Measurements from ENCODE around the gene DHRS7.

Gene DHRS7

DNA sequence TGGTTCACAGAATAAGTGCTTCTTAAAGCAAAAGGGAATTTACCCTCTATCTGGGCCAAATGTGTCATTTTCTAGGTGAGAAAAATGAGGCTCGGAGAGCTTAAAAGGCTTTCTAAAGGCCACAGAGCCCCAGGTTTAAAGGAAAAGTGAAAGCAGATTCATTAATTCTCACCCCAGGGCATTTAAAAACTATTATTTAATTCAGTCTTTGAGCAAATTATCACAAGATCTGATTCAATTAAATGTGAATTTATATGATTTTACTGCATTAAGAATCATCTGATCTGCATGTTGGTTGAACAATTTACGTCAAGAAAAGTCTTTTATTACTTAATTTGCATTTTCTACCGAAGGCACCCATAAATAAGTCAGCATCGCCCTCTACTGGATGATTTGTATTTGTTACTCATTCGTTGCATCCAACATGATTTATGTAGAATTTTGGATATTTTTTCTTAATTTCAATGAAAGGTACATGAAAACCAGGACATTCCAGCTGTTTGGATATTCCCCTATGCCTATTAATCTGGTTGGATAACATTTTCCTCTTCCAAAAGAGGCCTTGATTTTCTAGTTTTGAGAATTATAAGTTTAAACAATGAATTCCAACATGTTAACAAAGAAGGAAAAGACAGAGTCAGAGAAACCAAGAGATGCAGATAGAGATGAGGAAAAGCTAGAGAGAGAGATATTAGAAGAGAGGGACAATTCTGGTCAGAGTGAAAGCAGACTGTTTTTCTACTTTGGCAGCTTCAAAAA is 19.1 kb upstream of the DHRS7 start:
- no peaks in the 10 kb centered on the region for H3K27me3 ChIP-seq (ENCODE audit: insufficient read depth, low read length, poor library complexity)
- no peaks in the 10 kb centered on the region for H4K20me1 ChIP-seq (ENCODE audit: insufficient read depth, low read length)
- peak; percentile 26 for DNase-seq
- no peaks in the 10 kb centered on the region for H3K9me3 ChIP-seq (ENCODE audit: insufficient read depth, low read length, severe bottlenecking)
- peak; percentile 65; the same call in 2 of the 3 replicates for ATAC-seq (ENCODE audit: insufficient read depth, low read depth)
- H3K4me2 ChIP-seq (ENCODE audit: insufficient read depth, low read length) = peak overlapping the region; percentile 65
- H3K79me2 ChIP-seq (ENCODE audit: insufficient read depth, low read length) = no peaks in the 10 kb centered on the region
- peak overlapping the region; percentile 37 for H3K9ac ChIP-seq (ENCODE audit: low read depth, low read length)
- peak overlapping the region; percentile 13 to 55; a peak in 3 of 4 replicates for H3K4me3 ChIP-seq (ENCODE audit: low read depth in 1 of 2, low read length in 2 of 2)
- H3K27ac ChIP-seq (ENCODE audit: low read length) = no peak overlapping the region; the same call in 1 of the 2 replicates
- H2AFZ ChIP-seq (ENCODE audit: low read depth, low read length) = peak overlapping the region; percentile 61
- peaks cover 7% of the 10 kb centered on the region for H3K4me1 ChIP-seq (ENCODE audit: insufficient read depth, low read length)
- no peaks in the 10 kb centered on the region for H3K36me3 ChIP-seq (ENCODE audit: insufficient read depth, low read length)
- no peak for TF ChIP-seq EZH2 (IDR thresholded peaks at IDR 0.05; ENCODE audit: borderline replicate concordance, low read depth, low read length, severe bottlenecking)
- TF ChIP-seq, protein P1, sequence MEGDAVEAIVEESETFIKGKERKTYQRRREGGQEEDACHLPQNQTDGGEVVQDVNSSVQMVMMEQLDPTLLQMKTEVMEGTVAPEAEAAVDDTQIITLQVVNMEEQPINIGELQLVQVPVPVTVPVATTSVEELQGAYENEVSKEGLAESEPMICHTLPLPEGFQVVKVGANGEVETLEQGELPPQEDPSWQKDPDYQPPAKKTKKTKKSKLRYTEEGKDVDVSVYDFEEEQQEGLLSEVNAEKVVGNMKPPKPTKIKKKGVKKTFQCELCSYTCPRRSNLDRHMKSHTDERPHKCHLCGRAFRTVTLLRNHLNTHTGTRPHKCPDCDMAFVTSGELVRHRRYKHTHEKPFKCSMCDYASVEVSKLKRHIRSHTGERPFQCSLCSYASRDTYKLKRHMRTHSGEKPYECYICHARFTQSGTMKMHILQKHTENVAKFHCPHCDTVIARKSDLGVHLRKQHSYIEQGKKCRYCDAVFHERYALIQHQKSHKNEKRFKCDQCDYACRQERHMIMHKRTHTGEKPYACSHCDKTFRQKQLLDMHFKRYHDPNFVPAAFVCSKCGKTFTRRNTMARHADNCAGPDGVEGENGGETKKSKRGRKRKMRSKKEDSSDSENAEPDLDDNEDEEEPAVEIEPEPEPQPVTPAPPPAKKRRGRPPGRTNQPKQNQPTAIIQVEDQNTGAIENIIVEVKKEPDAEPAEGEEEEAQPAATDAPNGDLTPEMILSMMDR (IDR thresholded peaks at IDR 0.05; ENCODE audit: borderline replicate concordance, extremely low read depth, low read length, poor library complexity, severe bottlenecking) = peak; percentile 81

DNA sequence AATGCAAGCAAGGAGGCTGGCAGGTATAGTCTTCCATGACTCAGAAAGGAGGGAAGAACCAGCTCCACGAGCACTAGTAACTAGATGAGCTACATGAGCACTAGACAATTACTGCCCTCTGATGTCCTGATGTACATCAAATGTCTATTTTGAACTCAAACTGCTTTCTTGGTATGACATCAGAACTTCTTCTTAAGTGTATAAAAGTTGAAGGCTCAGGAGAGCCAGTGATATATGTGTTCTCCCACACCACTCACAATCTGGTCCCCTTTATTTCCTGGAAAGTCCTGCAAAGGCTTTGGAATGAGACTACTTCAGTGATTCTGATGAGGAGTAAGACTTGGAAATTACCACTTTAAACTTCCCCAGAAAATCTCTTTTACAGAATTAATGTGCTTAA is 18.5 kb upstream of the DHRS7 start:
- DNase-seq (no peak), ATAC-seq (ENCODE audit: insufficient read depth, low read depth) (0 out of 3 replicates have a peak, but pooled peaks have one; percentile 14)
- H3K4me1 ChIP-seq (ENCODE audit: insufficient read depth, low read length) = peaks cover 7% of the 10 kb centered on the region
- no peaks in the 10 kb centered on the region for H3K36me3 ChIP-seq (ENCODE audit: insufficient read depth, low read length)
- no peaks in the 10 kb centered on the region for H4K20me1 ChIP-seq (ENCODE audit: insufficient read depth, low read length)
- peak overlapping the region; percentile 37 for H3K9ac ChIP-seq (ENCODE audit: low read depth, low read length)
- H3K27me3 ChIP-seq (ENCODE audit: insufficient read depth, low read length, poor library complexity) = no peaks in the 10 kb centered on the region
- H2AFZ ChIP-seq (ENCODE audit: low read depth, low read length) = peak overlapping the region; percentile 61
- no peaks in the 10 kb centered on the region for H3K9me3 ChIP-seq (ENCODE audit: insufficient read depth, low read length, severe bottlenecking)
- peak overlapping the region; percentile 13 to 55; a peak in 3 of 4 replicates for H3K4me3 ChIP-seq (ENCODE audit: low read depth in 1 of 2, low read length in 2 of 2)
- no peaks in the 10 kb centered on the region for H3K79me2 ChIP-seq (ENCODE audit: insufficient read depth, low read length)
- peak overlapping the region; percentile 65 for H3K4me2 ChIP-seq (ENCODE audit: insufficient read depth, low read length)
- no peak overlapping the region; the same call in 1 of the 2 replicates for H3K27ac ChIP-seq (ENCODE audit: low read length)
- TF ChIP-seq, protein P1 (IDR thresholded peaks at IDR 0.05; ENCODE audit: borderline replicate concordance, extremely low read depth, low read length, poor library complexity, severe bottlenecking) = no peak
- TF ChIP-seq EZH2 (IDR thresholded peaks at IDR 0.05; ENCODE audit: borderline replicate concordance, low read depth, low read length, severe bottlenecking) = no peak

DNA sequence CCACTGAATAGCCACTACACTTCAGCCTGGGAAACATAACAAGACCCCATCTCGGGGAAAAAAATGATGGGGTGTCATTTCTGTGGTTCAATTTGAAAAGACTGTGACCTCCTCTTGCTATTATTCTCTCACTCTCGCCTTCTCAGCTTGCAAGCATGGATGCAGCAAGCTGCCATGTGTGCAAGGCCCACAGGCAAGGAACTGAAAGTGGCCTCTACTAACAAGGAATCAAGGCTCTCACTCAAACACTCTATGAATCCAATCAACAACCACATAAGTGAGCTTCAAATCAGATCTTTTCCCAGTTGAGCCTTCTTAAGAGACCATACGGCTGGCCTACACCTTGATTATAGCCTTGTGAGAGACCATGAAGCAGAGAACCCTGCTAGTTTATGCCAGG is 17.9 kb upstream of the DHRS7 start:
- H3K27me3 ChIP-seq (ENCODE audit: insufficient read depth, low read length, poor library complexity) = no peaks in the 10 kb centered on the region
- H3K79me2 ChIP-seq (ENCODE audit: insufficient read depth, low read length) = no peaks in the 10 kb centered on the region
- H3K27ac ChIP-seq (ENCODE audit: low read length) = no peak overlapping the region
- H2AFZ ChIP-seq (ENCODE audit: low read depth, low read length) = peak overlapping the region; percentile 23; the same call in 1 of the 2 replicates
- ATAC-seq (ENCODE audit: insufficient read depth, low read depth) (no peak), DNase-seq (no peak)
- no peaks in the 10 kb centered on the region for H3K36me3 ChIP-seq (ENCODE audit: insufficient read depth, low read length)
- H3K9me3 ChIP-seq (ENCODE audit: insufficient read depth, low read length, severe bottlenecking) = peaks cover 5% of the 10 kb centered on the region
- H3K9ac ChIP-seq (ENCODE audit: low read depth, low read length) = no peak overlapping the region
- TF ChIP-seq EZH2 (IDR thresholded peaks at IDR 0.05; ENCODE audit: borderline replicate concordance, low read depth, low read length, severe bottlenecking) = no peak
- no peak overlapping the region for H3K4me2 ChIP-seq (ENCODE audit: insufficient read depth, low read length)
- no peaks in the 10 kb centered on the region for H4K20me1 ChIP-seq (ENCODE audit: insufficient read depth, low read length)
- peaks cover 7% of the 10 kb centered on the region for H3K4me1 ChIP-seq (ENCODE audit: insufficient read depth, low read length)
- H3K4me3 ChIP-seq (ENCODE audit: low read depth in 1 of 2, low read length in 2 of 2) = no peak overlapping the region

DNA sequence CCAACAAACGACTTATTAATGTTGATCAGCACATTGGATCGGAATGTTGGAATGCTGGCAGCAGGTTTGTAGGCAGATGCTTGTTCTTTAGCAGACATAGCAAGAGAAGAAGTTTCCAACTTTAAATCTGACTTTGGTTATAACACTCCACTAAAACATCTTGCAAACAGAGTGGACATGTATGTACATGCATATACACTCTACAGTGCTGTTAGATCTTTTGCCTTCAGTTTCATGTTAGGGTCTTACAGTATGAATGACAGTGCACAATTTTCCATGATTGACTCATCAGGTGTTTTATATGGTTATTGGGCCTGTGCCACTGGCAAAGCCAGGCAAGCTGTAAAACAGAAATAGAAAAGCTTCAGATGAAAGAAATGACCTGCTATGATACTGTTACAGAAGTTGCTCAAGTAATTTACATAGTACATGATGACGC is 14.3 kb upstream of the DHRS7 start:
- H3K9ac ChIP-seq (ENCODE audit: low read depth, low read length) = no peak overlapping the region
- H3K9me3 ChIP-seq (ENCODE audit: insufficient read depth, low read length, severe bottlenecking) = peaks cover 5% of the 10 kb centered on the region
- H4K20me1 ChIP-seq (ENCODE audit: insufficient read depth, low read length) = no peaks in the 10 kb centered on the region
- no peak overlapping the region for H3K4me2 ChIP-seq (ENCODE audit: insufficient read depth, low read length)
- H3K27ac ChIP-seq (ENCODE audit: low read length) = no peak overlapping the region
- DNase-seq (no peak), ATAC-seq (ENCODE audit: insufficient read depth, low read depth) (no peak)
- peaks cover 7% of the 10 kb centered on the region for H3K4me1 ChIP-seq (ENCODE audit: insufficient read depth, low read length)
- H2AFZ ChIP-seq (ENCODE audit: low read depth, low read length) = no peak overlapping the region
- H3K27me3 ChIP-seq (ENCODE audit: insufficient read depth, low read length, poor library complexity) = no peaks in the 10 kb centered on the region
- no peaks in the 10 kb centered on the region for H3K79me2 ChIP-seq (ENCODE audit: insufficient read depth, low read length)
- H3K4me3 ChIP-seq (ENCODE audit: low read depth in 1 of 2, low read length in 2 of 2) = no peak overlapping the region
- H3K36me3 ChIP-seq (ENCODE audit: insufficient read depth, low read length) = no peaks in the 10 kb centered on the region
- TF ChIP-seq EZH2 (IDR thresholded peaks at IDR 0.05; ENCODE audit: borderline replicate concordance, low read depth, low read length, severe bottlenecking) = no peak
- TF ChIP-seq, protein P1 (IDR thresholded peaks at IDR 0.05; ENCODE audit: borderline replicate concordance, extremely low read depth, low read length, poor library complexity, severe bottlenecking) = no peak
